HEK293 (cell line): ENCODE results near the gene DUSP18.

ENCODE experiments used
- CTCF ChIA-PET: fragments of 350-600 bp; formaldehyde crosslinking; extraction: SDS; loops from one replicate; lab custom pipeline; 2021; ENCODE audit warnings: antibody characterized with exemption; lab: Yijun Ruan, JAX
- POLR2A ChIA-PET: fragments of 300-600 bp; formaldehyde crosslinking; extraction: SDS; loops from one replicate; lab custom pipeline; 2020; ENCODE audit warnings: antibody characterized with exemption, inconsistent platforms; lab: Yijun Ruan, JAX
- H3K27ac ChIP-seq: fragments of 200-500 bp; sonication (Bioruptor generic); 2 replicates; pipeline ENCODE4 v1.5.1; 2014; ENCODE audit warnings: low read depth, low read length, control low read depth, inconsistent platforms; ENCODE audit errors: extremely low read depth
- H3K36me3 ChIP-seq, 2 experiments: fragments of 200-500 bp in 1 of 2; sonication (Bioruptor generic) in 1 of 2; 1 replicate in 1 of 2; 2 replicates in 1 of 2; pipeline ENCODE4 v1.5.1; 2014 to 2017; ENCODE audit warnings: inconsistent platforms in 2 of 2, low read length in 2 of 2; ENCODE audit not compliant: control insufficient read depth in 2 of 2, insufficient read depth in 1 of 2
- H3K4me1 ChIP-seq: fragments of 200-500 bp; sonication (Bioruptor generic); 2 replicates; pipeline ENCODE4 v1.5.1; 2014; ENCODE audit warnings: mild to moderate bottlenecking, low read length, inconsistent platforms; ENCODE audit not compliant: control insufficient read depth, insufficient read depth
- H3K4me3 ChIP-seq: 2 replicates; pipeline ENCODE4 v1.5.1; 2011; ENCODE audit warnings: low read depth, mild to moderate bottlenecking, control low read depth, low read length, moderate library complexity
- H3K9me3 ChIP-seq: fragments of 200-500 bp; sonication (Bioruptor generic); 2 replicates; pipeline ENCODE4 v1.5.1; 2014; ENCODE audit warnings: low read depth, low read length, inconsistent platforms; ENCODE audit not compliant: control insufficient read depth, insufficient read depth
- KLF16 ChIP-seq: fragments of 450-650 bp; formaldehyde crosslinking; IDR thresholded peaks from 2 replicates; pipeline ENCODE4 v1.5.1; 2017; ENCODE audit warnings: missing biosample characterization, missing genetic modification characterization
- OVOL3 ChIP-seq: fragments of 450-650 bp; formaldehyde crosslinking; IDR thresholded peaks from 2 replicates; pipeline ENCODE4 v1.5.1; 2016; ENCODE audit warnings: missing biosample characterization, missing genetic modification characterization
- SETDB1 ChIP-seq: IDR thresholded peaks from one replicate; pipeline ENCODE4 v1.6.1; 2017; ENCODE audit warnings: mild to moderate bottlenecking, low read length, moderate library complexity, mixed read lengths; ENCODE audit not compliant: insufficient read length
- SP2 ChIP-seq: fragments of 450-650 bp; formaldehyde crosslinking; IDR thresholded peaks from 2 replicates; pipeline ENCODE4 v1.5.1; 2016; ENCODE audit warnings: missing biosample characterization, missing genetic modification characterization
- ZBTB17 ChIP-seq: fragments of 450-650 bp; formaldehyde crosslinking; IDR thresholded peaks from 2 replicates; pipeline ENCODE4 v1.5.1; 2016; ENCODE audit warnings: missing biosample characterization, missing genetic modification characterization
- ZBTB44 ChIP-seq: fragments of 450-650 bp; IDR thresholded peaks from 2 replicates; pipeline ENCODE4 v1.5.1; 2018; ENCODE audit warnings: missing biosample characterization, mild to moderate bottlenecking, missing genetic modification characterization
- ZFP41 ChIP-seq: fragments of 450-650 bp; formaldehyde crosslinking; IDR thresholded peaks from 2 replicates; pipeline ENCODE4 v1.5.1; 2016; ENCODE audit warnings: missing biosample characterization, missing genetic modification characterization, borderline replicate concordance
- ZNF114 ChIP-seq: fragments of 450-650 bp; formaldehyde crosslinking; IDR thresholded peaks from 2 replicates; pipeline ENCODE4 v1.5.0; 2017; ENCODE audit warnings: missing biosample characterization, missing genetic modification characterization
- ZNF133 ChIP-seq: fragments of 450-650 bp; formaldehyde crosslinking; IDR thresholded peaks from 2 replicates; pipeline ENCODE4 v1.5.1; 2016; ENCODE audit warnings: missing biosample characterization, missing genetic modification characterization
- ZNF155 ChIP-seq: fragments of 450-650 bp; formaldehyde crosslinking; IDR thresholded peaks from 2 replicates; pipeline ENCODE4 v1.5.1; 2016; ENCODE audit warnings: missing biosample characterization, missing genetic modification characterization
- ZNF214 ChIP-seq: fragments of 450-650 bp; formaldehyde crosslinking; IDR thresholded peaks from 2 replicates; pipeline ENCODE4 v1.5.1; 2017; ENCODE audit warnings: missing biosample characterization, mild to moderate bottlenecking, missing genetic modification characterization, borderline replicate concordance
- ZNF274 ChIP-seq, 2 experiments: fragments of 200-500 bp in 1 of 2; fragments of 450-650 bp in 1 of 2; sonication (Bioruptor generic) in 1 of 2; formaldehyde crosslinking in 1 of 2; IDR thresholded peaks; 2 replicates each; pipeline versions ENCODE4 v1.5.1 to v1.6.1; 2014 to 2016; ENCODE audit warnings: borderline replicate concordance in 1 of 2, inconsistent platforms in 1 of 2, low read length in 1 of 2, missing biosample characterization in 1 of 2, missing genetic modification characterization in 1 of 2
- ZNF416 ChIP-seq: fragments of 450-650 bp; formaldehyde crosslinking; IDR thresholded peaks from 2 replicates; pipeline ENCODE4 v1.5.1; 2016; ENCODE audit warnings: missing biosample characterization, missing genetic modification characterization
- ZNF426 ChIP-seq: fragments of 450-650 bp; formaldehyde crosslinking; IDR thresholded peaks from 2 replicates; pipeline ENCODE4 v1.5.1; 2017; ENCODE audit warnings: missing biosample characterization, missing genetic modification characterization, mild to moderate bottlenecking, inconsistent platforms, moderate library complexity
- ZNF510 ChIP-seq: fragments of 450-650 bp; formaldehyde crosslinking; IDR thresholded peaks from 2 replicates; pipeline ENCODE4 v1.5.1; 2018; ENCODE audit warnings: mild to moderate bottlenecking, missing genetic modification characterization, missing biosample characterization; ENCODE audit not compliant: insufficient replicate concordance
- ZNF558 ChIP-seq: fragments of 450-650 bp; formaldehyde crosslinking; IDR thresholded peaks from 2 replicates; pipeline ENCODE4 v1.5.1; 2016; ENCODE audit warnings: missing biosample characterization, missing genetic modification characterization
- ZNF707 ChIP-seq: fragments of 450-650 bp; formaldehyde crosslinking; IDR thresholded peaks from 2 replicates; pipeline ENCODE4 v1.5.1; 2016; ENCODE audit warnings: missing biosample characterization, missing genetic modification characterization
- ZNF76 ChIP-seq: fragments of 450-650 bp; formaldehyde crosslinking; IDR thresholded peaks from 2 replicates; pipeline ENCODE4; 2016; ENCODE audit warnings: low read depth, missing biosample characterization, missing genetic modification characterization, borderline replicate concordance
- ZNF777 ChIP-seq: fragments of 450-650 bp; formaldehyde crosslinking; IDR thresholded peaks from 2 replicates; pipeline ENCODE4 v1.5.1; 2017; ENCODE audit warnings: missing biosample characterization, missing genetic modification characterization, borderline replicate concordance
- ZNF843 ChIP-seq: fragments of 450-650 bp; formaldehyde crosslinking; IDR thresholded peaks from 2 replicates; pipeline ENCODE4 v1.5.1; 2016; ENCODE audit warnings: missing biosample characterization, missing genetic modification characterization
- ZXDB ChIP-seq: fragments of 450-650 bp; formaldehyde crosslinking; IDR thresholded peaks from 2 replicates; pipeline ENCODE4 v1.5.1; 2016; ENCODE audit warnings: missing biosample characterization, missing genetic modification characterization
- TF ChIP-seq, protein P1 (sequence below): fragments of 450-650 bp; formaldehyde crosslinking; IDR thresholded peaks from 2 replicates; pipeline ENCODE4; 2016; ENCODE audit warnings: missing biosample characterization, missing genetic modification characterization
- TF ChIP-seq, protein P2 (sequence below): sonication (generic); formaldehyde crosslinking; IDR thresholded peaks from 2 replicates; pipeline ENCODE4 v1.8.1; 2022; ENCODE audit warnings: mild to moderate bottlenecking, moderate library complexity, missing genetic modification reagents
- TF ChIP-seq, protein P3 (sequence below): fragments of 450-650 bp; formaldehyde crosslinking; IDR thresholded peaks from 2 replicates; pipeline ENCODE4 v1.5.1; 2016; ENCODE audit warnings: missing biosample characterization, missing genetic modification characterization
- TF ChIP-seq, protein P4 (sequence below): fragments of 450-650 bp; formaldehyde crosslinking; IDR thresholded peaks from 2 replicates; pipeline ENCODE4 v1.5.1; 2016; ENCODE audit warnings: missing biosample characterization, missing genetic modification characterization
- TF ChIP-seq, protein P5 (sequence below): fragments of 450-650 bp; formaldehyde crosslinking; conservative IDR thresholded peaks from 2 replicates; pipeline ENCODE4 v1.5.1; 2016; ENCODE audit warnings: low read depth, missing biosample characterization, missing genetic modification characterization

Gene DUSP18

DNA sequence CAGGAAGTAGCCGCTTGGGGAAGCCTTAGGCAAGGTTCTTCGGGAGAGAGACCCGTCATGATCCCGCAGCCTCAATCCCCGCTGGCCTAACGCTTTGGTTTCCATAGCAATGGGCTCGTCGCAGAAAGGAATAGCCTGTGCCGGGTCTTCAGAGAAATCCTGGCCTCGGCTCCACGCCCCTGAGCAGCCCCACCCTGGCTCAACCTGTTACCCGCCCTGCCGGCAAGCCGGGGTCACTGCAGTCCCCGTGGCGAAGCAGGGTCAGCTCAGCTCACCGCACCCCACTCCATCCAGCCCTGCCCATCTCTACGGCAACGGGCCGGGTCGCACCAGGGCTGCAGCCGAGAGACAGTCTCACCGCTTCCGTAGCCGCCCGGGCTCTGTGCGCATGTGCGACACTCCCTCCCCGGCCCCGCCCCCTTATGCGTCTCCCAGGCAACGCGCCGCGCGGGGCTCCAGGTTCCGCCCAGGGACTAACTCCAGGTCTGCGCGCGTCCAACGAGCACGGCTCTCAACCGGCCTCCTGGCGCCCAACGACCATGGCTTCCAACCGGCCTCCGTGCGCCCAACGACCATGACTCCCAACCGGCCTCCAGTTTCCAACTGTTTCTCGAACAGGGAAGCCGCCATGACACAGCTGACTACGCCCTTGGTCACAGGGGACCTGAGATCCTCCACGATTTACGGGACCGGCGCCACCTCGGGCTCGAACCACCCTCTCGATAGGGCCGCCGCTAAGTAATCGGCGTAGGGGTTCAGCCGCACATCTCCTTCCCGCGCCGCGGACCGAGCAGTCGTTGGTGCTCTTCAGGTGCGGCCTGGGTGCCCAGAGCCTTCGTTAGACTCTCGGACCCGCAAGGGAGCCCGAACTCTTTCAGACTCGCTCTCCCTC lies at the start of gene DUSP18:
Gene DUSP18 (minus strand): TSS at position 382 of the 892 bp plus-strand sequence. CDS start 3,872 bp downstream, outside the sequence.
- peak within 1 kb of the TSS; percentile 46; the same call in 1 of the 2 replicates for H3K27ac ChIP-seq
- peak within 1 kb of the TSS; percentile 84 for H3K4me3 ChIP-seq
- peaks cover under 1 to 12% of the 10 kb centered on the region in 2 experiments; a peak in 1 of 3 replicates for H3K36me3 ChIP-seq
- CTCF ChIA-PET: interaction anchor here (0.6 to 1.3 kb wide), 6 partner anchors 33 to 440 kb away, joined by 3 to 8 read pairs (median 4); partner anchors contain the start of gene SELENOM
- POLR2A ChIA-PET: interaction anchor here (0.5 to 1.2 kb wide), 3 partner anchors 32 to 135 kb away, joined by 3 to 7 read pairs (median 3); partner anchors contain the start of genes SLC35E4 and TCN2
- H3K4me1 ChIP-seq: no peaks in the 10 kb centered on the region
- H3K9me3 ChIP-seq: no peaks in the 10 kb centered on the region
- no peak for TF ChIP-seq ZFP41 (tag by site-specific recombination)
- TF ChIP-seq ZBTB17 (tag by site-specific recombination): peak; percentile 94
- TF ChIP-seq ZNF416: no peak
- no peak for TF ChIP-seq ZNF707 (tag by site-specific recombination)
- TF ChIP-seq, protein P1, sequence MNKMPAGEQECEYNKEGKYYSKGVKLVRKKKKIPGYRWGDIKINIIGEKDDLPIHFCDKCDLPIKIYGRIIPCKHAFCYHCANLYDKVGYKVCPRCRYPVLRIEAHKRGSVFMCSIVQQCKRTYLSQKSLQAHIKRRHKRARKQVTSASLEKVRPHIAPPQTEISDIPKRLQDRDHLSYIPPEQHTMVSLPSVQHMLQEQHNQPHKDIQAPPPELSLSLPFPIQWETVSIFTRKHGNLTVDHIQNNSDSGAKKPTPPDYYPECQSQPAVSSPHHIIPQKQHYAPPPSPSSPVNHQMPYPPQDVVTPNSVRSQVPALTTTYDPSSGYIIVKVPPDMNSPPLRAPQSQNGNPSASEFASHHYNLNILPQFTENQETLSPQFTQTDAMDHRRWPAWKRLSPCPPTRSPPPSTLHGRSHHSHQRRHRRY: no peak
- no peak for TF ChIP-seq ZNF133
- TF ChIP-seq ZNF114 (tag by site-specific recombination): no peak
- peak; percentile 81 for TF ChIP-seq ZNF777 (tag by site-specific recombination)
- TF ChIP-seq ZNF155 (tag by site-specific recombination): no peak
- TF ChIP-seq KLF16 (tag by site-specific recombination): no peak
- no peak for TF ChIP-seq ZNF510
- no peak for TF ChIP-seq ZNF214 (tag by site-specific recombination)
- no peak for TF ChIP-seq ZBTB44 (tag by site-specific recombination)
- TF ChIP-seq, protein P2, sequence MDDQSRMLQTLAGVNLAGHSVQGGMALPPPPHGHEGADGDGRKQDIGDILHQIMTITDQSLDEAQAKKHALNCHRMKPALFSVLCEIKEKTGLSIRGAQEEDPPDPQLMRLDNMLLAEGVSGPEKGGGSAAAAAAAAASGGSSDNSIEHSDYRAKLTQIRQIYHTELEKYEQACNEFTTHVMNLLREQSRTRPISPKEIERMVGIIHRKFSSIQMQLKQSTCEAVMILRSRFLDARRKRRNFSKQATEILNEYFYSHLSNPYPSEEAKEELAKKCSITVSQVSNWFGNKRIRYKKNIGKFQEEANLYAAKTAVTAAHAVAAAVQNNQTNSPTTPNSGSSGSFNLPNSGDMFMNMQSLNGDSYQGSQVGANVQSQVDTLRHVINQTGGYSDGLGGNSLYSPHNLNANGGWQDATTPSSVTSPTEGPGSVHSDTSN (CRISPR knock-in tag): peak; percentile 92; the same call in 1 of the 2 replicates
- TF ChIP-seq ZNF426: no peak
- TF ChIP-seq SETDB1: no peak
- TF ChIP-seq, protein P3, sequence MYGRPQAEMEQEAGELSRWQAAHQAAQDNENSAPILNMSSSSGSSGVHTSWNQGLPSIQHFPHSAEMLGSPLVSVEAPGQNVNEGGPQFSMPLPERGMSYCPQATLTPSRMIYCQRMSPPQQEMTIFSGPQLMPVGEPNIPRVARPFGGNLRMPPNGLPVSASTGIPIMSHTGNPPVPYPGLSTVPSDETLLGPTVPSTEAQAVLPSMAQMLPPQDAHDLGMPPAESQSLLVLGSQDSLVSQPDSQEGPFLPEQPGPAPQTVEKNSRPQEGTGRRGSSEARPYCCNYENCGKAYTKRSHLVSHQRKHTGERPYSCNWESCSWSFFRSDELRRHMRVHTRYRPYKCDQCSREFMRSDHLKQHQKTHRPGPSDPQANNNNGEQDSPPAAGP (tag by site-specific recombination): peak; percentile 24
- no peak for TF ChIP-seq ZNF558
- TF ChIP-seq, protein P4, sequence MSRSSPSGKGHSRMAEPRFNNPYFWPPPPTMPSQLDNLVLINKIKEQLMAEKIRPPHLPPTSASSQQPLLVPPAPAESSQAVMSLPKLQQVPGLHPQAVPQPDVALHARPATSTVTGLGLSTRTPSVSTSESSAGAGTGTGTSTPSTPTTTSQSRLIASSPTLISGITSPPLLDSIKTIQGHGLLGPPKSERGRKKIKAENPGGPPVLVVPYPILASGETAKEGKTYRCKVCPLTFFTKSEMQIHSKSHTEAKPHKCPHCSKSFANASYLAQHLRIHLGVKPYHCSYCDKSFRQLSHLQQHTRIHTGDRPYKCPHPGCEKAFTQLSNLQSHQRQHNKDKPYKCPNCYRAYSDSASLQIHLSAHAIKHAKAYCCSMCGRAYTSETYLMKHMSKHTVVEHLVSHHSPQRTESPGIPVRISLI (tag by site-specific recombination): no peak
- no peak for TF ChIP-seq ZNF274 (IDR thresholded peaks at IDR 0.05; ENCODE audit: low read length)
- no peak for TF ChIP-seq ZNF274 (tag by site-specific recombination; IDR thresholded peaks at IDR 0.05; ENCODE audit: borderline replicate concordance)
- TF ChIP-seq SP2 (tag by site-specific recombination): peak; percentile 72
- TF ChIP-seq, protein P5, sequence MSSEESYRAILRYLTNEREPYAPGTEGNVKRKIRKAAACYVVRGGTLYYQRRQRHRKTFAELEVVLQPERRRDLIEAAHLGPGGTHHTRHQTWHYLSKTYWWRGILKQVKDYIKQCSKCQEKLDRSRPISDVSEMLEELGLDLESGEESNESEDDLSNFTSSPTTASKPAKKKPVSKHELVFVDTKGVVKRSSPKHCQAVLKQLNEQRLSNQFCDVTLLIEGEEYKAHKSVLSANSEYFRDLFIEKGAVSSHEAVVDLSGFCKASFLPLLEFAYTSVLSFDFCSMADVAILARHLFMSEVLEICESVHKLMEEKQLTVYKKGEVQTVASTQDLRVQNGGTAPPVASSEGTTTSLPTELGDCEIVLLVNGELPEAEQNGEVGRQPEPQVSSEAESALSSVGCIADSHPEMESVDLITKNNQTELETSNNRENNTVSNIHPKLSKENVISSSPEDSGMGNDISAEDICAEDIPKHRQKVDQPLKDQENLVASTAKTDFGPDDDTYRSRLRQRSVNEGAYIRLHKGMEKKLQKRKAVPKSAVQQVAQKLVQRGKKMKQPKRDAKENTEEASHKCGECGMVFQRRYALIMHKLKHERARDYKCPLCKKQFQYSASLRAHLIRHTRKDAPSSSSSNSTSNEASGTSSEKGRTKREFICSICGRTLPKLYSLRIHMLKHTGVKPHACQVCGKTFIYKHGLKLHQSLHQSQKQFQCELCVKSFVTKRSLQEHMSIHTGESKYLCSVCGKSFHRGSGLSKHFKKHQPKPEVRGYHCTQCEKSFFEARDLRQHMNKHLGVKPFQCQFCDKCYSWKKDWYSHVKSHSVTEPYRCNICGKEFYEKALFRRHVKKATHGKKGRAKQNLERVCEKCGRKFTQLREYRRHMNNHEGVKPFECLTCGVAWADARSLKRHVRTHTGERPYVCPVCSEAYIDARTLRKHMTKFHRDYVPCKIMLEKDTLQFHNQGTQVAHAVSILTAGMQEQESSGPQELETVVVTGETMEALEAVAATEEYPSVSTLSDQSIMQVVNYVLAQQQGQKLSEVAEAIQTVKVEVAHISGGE (tag by site-specific recombination): 0 out of 2 replicates have a peak, but pooled peaks have one; percentile 13
- peak; percentile 83 for TF ChIP-seq ZXDB
- 0 out of 2 replicates have a peak, but pooled peaks have one; percentile 26 for TF ChIP-seq ZNF843 (tag by site-specific recombination)
- peak; percentile 16; the same call in 1 of the 2 replicates for TF ChIP-seq ZNF76 (tag by site-specific recombination)
- TF ChIP-seq OVOL3 (tag by site-specific recombination): no peak
